GM13976 (cell line): Measurements from ENCODE around the gene STAT2.
"Not testable (repeated sequence)": the region's sequence is repeated elsewhere in the genome, so short reads cannot be mapped to it uniquely, and the experiment has no call there.

ENCODE experiments used
- DNase-seq: peaks from one replicate; pipeline ENCODE4 v3.0.0; 2012; ENCODE audit warnings: low spot score
- CTCF ChIP-seq: IDR thresholded peaks from 2 replicates; pipeline ENCODE4 v1.5.1; 2012; ENCODE audit warnings: borderline replicate concordance, mild to moderate bottlenecking; ENCODE audit not compliant: insufficient read depth; ENCODE audit errors: extremely low read depth, missing control alignments, control extremely low read depth
- in situ Hi-C: fragments of 300-500 bp; cut with MboI; formaldehyde crosslinking; loops from one replicate; pipeline ENCODE4 v1.12.0; 2022; ENCODE audit warnings: low sequenced_read_pairs, mixed read lengths, inconsistent platforms; ENCODE audit not compliant: unreplicated experiment

Gene STAT2

GRCh38 chr12:56341616-56342015 is 18.3 kb downstream of the STAT2 start:
- DNase-seq = no peak
- in situ Hi-C loops = no loop called here
- no peak for TF ChIP-seq CTCF

GRCh38 chr12:56339158-56339422 is 20.8 kb downstream of the STAT2 start:
- in situ Hi-C loops = no loop called here
- TF ChIP-seq CTCF = no peak
- no peak for DNase-seq

- peak; percentile 75 for DNase-seq
Measured at GRCh38 chr12:56338308-56339157, 21.4 kb downstream of the STAT2 start, which contains the start of gene IL23A. IL23A (plus strand) TSS chr12:56338884; CDS start chr12:56339045, 161 bp downstream.

GRCh38 chr12:56337753-56338251 is 22.1 kb downstream of the STAT2 start:
- in situ Hi-C loops = no loop called here
- no peak for TF ChIP-seq CTCF
- no peak for DNase-seq

More at GRCh38 chr12:56338308-56339157, 21.4 kb downstream of the STAT2 start, which contains the start of gene IL23A:
- in situ Hi-C loops = no loop called here
- no peak for TF ChIP-seq CTCF

- no peak for TF ChIP-seq CTCF
- in situ Hi-C loops = no loop called here
- peak; percentile 54 for DNase-seq
Measured at GRCh38 chr12:56336361-56337167, 23.3 kb downstream of the STAT2 start.

GRCh38 chr12:56335527-56335926 is 24.4 kb downstream of the STAT2 start:
- in situ Hi-C loops = not testable (repeated sequence)

GRCh38 chr12:56334490-56334793 is 25.5 kb downstream of the STAT2 start:
- DNase-seq = no peak
- TF ChIP-seq CTCF = no peak
- in situ Hi-C loops = no loop called here

More at GRCh38 chr12:56335527-56335926, 24.4 kb downstream of the STAT2 start:
- DNase-seq = not testable (repeated sequence)
